ENCODE results near the gene PMF1.

GRCh38 chr1:156263288-156263655, 50.5 kb downstream of the PMF1 start:
- TF ChIP-seq CTCF (CRISPR knock-in tag; IDR thresholded peaks at IDR 0.05) (no peak), HNRNPLL (IDR thresholded peaks at IDR 0.05; ENCODE audit: low read depth, low read length, poor library complexity, severe bottlenecking) (no peak)

Data from HepG2 (cell line).